NCI-H187 treated with DMSO at 0.1 percent for 48 hours (cell line): ENCODE data around the gene SH2D3C.

Source experiments
- DNase-seq: peaks from one replicate; lab custom pipeline; 2025; lab: John Stamatoyannopoulos, UW

SH2D3C gene

GRCh38 chr9:127717766-127718165, 60.7 kb downstream of the SH2D3C start:
- no peak for DNase-seq

GRCh38 chr9:127716412-127716811, 62.1 kb downstream of the SH2D3C start:
- no peak for DNase-seq

- DNase-seq, result peak; percentile 14
These were observed 62.8 kb downstream of the SH2D3C start, which contains the start of the genes PTRH1 and TTC16 for GRCh38 chr9:127715470-127716337. TSS of gene PTRH1 (minus strand) at chr9:127715663. CDS start at chr9:127715639, 24 bp downstream. TSS of gene TTC16 (plus strand) at chr9:127716079. CDS start at chr9:127716146, 67 bp downstream.

DNA sequence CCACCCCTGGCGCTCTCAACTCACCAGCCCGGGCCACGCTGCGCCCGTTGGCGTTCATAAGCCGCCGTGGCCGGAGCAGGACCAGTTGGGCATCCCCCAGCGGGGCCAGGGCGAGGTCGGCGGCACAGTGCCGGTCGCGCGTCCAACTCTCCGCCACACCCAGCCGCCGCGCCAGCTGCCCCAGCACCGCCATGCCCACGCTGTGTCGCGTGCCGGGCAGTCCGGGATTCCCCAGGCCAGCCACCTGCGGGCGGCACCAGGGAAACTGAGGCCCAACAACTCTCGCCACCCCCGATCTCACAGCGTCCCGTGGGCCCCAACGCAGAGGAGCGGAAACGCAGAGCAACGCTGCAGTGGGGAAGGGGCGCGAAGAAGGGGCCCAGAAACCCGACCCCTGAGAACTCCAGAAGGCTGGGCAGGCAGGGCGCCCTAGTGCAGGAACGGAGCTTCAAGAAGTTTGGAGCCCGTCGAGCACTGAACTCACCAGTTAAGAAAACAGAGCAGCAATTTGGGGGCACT, 63.5 kb downstream of the SH2D3C start:
- DNase-seq, result no peak

GRCh38 chr9:127714020-127714750, 64.3 kb downstream of the SH2D3C start:
- DNase-seq, result no peak

- no peak for DNase-seq
These were observed 65.6 kb downstream of the SH2D3C start for GRCh38 chr9:127712867-127713266.

DNA sequence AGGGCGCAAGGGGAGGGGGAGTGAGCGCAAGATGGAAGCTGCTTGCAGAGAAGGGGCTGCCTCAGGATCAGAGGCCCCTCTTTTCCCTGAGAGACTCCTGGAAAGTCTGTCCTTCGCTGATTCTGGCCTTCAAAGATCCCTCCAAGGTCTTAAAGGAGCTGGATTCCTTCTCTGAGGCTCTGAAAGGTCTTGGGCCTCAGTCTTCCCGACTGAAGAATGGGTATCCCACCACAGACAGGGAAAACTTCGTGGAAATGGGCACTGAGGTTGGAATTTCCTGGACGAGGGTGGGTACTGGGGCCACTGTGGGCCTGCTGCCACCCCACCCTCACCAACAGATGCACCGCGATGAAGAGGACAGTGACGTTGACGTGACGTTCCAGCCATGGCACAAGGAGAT, 66.1 kb downstream of the SH2D3C start:
- DNase-seq, result no peak

- no peak for DNase-seq
These were observed 66.6 kb downstream of the SH2D3C start for GRCh38 chr9:127711831-127712274.

GRCh38 chr9:127711226-127711701, 67.2 kb downstream of the SH2D3C start:
- DNase-seq, result no peak

GRCh38 chr9:127710204-127710783, 68.2 kb downstream of the SH2D3C start:
- no peak for DNase-seq

DNA sequence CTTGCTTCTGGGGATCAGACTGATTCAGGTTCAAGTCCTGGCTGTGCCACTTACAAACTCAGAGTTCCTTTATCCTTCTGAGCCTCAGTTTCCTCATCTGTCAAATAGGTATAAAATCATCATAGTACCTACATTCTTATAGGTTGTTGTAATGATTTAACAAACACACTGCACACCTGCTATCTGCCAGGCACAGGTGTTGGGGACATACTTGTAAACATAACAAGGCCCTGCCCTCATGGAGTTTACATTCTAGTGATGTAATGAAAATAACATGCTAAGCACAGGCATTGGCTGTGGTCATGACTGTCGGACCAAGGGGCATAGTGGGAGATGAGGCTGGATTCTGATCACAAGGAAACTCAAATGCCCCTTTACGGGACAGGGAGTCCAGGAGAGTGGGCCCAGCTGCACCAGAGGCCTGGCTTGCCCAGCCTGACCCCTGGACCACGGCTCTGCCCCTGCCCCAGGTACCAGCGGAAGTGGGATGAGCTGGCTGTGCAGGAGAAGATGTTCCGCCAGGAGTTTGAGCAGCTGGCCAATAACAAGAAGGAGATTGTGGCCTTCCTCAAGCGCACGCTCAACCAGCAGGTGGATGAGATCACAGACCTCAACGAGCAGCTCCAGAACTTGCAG, 69.4 kb downstream of the SH2D3C start:
- DNase-seq, result no peak

DNA sequence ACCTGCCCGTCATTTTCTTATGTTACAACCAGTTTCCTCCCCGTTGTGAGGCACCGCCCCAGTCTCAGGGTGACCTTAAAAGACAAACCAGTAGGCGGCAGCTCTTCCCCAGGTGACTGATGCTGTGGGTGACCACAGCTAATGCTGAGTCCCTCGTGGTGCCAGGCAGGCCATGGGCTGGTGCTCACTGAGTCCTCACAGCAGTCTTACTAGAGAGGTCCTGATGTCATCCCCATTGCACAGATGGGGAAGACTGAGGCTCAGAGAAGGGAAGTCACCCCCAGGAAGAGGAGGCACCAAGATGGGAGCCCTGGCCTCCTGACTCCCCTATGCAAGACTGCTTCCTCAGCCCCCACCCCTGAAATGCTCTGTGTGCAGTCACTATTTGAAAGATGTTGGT, 70.7 kb downstream of the SH2D3C start:
- DNase-seq, result no peak

DNA sequence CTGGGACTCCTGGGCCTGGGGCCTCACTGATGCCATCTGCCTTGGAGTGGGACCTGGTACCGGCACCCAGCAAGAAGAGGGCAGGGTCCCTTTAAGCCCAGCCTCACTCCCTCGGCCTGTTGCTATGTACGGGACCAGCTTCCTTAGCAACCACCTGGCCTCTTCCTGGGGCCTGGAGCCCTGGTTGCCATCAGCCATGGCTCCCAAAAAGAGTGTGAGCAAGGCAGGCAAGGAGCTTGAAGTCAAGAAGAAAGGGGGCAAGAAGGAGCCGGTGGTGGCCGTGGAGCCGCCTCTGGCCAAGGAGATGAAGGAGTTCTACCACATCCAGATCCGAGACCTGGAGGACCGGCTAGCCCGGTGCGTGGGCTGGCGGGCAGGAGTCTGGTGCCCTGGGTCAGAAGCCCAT, 71.6 kb downstream of the SH2D3C start, which contains the start of gene CFAP157:
TSS of gene CFAP157 (plus strand) at position 153 of the 406 bp plus-strand sequence. CDS start at position 197, 44 bp downstream.
- DNase-seq, result no peak

GRCh38 chr9:127705577-127706379, 72.7 kb downstream of the SH2D3C start:
- DNase-seq, result no peak

DNA sequence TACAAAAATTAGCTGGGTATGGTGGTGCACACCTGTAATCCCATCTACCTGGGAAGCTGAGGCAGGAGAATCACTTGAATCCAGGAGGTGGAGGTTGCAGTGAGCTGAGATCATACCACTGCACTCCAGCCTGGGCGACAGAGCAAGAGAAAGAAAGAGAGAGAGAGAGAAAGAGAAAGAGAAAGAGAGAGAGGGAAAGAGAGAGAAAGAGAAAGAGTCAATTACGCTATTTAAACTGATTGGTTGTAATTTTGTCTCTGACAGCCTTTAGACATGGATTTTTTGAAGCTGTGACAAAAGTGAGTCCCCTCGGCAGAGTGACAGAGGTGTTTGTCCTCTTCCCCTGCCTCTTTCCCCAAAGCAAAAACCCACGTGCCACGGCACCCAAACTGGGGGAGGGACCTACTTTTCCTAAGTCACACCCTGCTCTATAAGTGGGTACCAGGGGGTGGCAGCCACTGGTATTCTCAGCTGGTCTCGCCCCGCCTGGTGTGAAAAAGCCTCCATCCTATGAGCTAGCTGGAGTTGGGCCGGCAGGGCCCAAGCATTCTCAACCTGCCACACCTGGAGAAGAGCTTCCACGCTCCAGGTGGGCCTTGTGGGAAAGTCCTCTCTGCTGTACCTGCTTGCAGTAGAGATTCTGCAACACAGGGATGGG, 75.0 kb downstream of the SH2D3C start:
- no peak for DNase-seq

- no peak for DNase-seq
These were observed 77.7 kb downstream of the SH2D3C start for GRCh38 chr9:127700594-127701255.

DNA sequence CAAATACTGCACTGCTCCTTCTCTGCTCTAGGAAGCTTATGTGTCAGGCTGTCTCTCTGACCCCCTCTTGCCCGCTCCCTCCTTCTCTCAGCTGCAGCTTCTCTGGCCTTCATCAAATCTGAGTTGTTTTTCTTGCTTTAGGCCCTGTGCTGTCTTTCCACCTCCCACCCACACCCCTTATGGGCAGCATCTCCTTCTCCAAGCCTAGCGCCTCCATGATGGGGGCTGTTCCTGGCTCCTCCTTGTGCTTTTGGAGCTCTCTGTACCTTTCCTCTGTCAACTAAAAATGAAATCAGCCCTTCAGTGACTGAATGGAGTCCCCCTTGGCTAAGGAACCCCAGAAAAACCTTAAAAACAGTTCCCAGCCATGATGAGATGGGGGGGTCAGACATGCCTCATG, 78.3 kb downstream of the SH2D3C start:
- DNase-seq, result no peak

GRCh38 chr9:127698985-127699670, 79.3 kb downstream of the SH2D3C start:
- peak; percentile 57 for DNase-seq

GRCh38 chr9:127698386-127698785, 80.1 kb downstream of the SH2D3C start:
- no peak for DNase-seq
